WTC11 (cell line): ENCODE data around the gene MRC1. TPM values are rescaled to one million over a fixed set of nuclear protein-coding genes. Genes with fewer than 3 reads are reported as not detected.

Experiments used
- ATAC-seq: fragments of 200-7000 bp; cut with Tn5 transposase; 2 replicates; pipeline ENCODE4 v1.10.0; 2021; ENCODE audit warnings: mild to moderate bottlenecking, moderate library complexity
- CTCF ChIA-PET: fragments of 300-600 bp; sonication (Branson Sonifier 250); formaldehyde crosslinking; loops from one replicate; lab custom pipeline; 2021; ENCODE audit warnings: antibody characterized with exemption; lab: Charles Lee
- POLR2A ChIA-PET: fragments of 350-600 bp; sonication (Branson Sonifier 250); formaldehyde crosslinking; loops from one replicate; lab custom pipeline; 2021; ENCODE audit warnings: antibody characterized with exemption; lab: Charles Lee
- DNase-seq: peaks from one replicate; pipeline ENCODE4 v3.0.0; 2021; ENCODE audit warnings: low spot score
- H3K27ac Mint-ChIP-seq: 2 replicates; pipeline ENCODE4 v1.8.0; 2021; ENCODE audit warnings: mixed read lengths
- H3K27me3 Mint-ChIP-seq: 2 replicates; pipeline ENCODE4 v1.8.0; 2021; ENCODE audit warnings: low read depth, mild to moderate bottlenecking, moderate library complexity, mixed read lengths
- H3K36me3 Mint-ChIP-seq: 2 replicates; pipeline ENCODE4 v1.8.0; 2021; ENCODE audit warnings: mixed read lengths
- H3K4me1 Mint-ChIP-seq: 2 replicates; pipeline ENCODE4 v1.8.0; 2022; ENCODE audit warnings: mixed read lengths
- H3K4me3 Mint-ChIP-seq: 2 replicates; pipeline ENCODE4 v1.8.0; 2021; ENCODE audit warnings: mild to moderate bottlenecking, moderate library complexity, mixed read lengths
- H3K9me3 Mint-ChIP-seq: 2 replicates; pipeline ENCODE4 v1.8.0; 2021; ENCODE audit warnings: mixed read lengths
- CREB1 ChIP-seq: sonication (generic); formaldehyde crosslinking; IDR thresholded peaks from 2 replicates; pipeline ENCODE4 v1.8.0; 2023; ENCODE audit warnings: mild to moderate bottlenecking, missing genetic modification reagents
- ERG ChIP-seq: fragments of 250-450 bp; sonication (Bioruptor Pico); IDR thresholded peaks from 2 replicates; pipeline ENCODE4 v1.8.0; 2021; ENCODE audit warnings: mild to moderate bottlenecking
- ETV6 ChIP-seq: sonication (generic); formaldehyde crosslinking; IDR thresholded peaks from 2 replicates; pipeline ENCODE4 v1.8.1; 2022; ENCODE audit warnings: mild to moderate bottlenecking, missing genetic modification reagents
- FOXK1 ChIP-seq: sonication (generic); formaldehyde crosslinking; IDR thresholded peaks from 2 replicates; pipeline ENCODE4 v1.8.0; 2022; ENCODE audit warnings: mild to moderate bottlenecking, moderate library complexity, missing genetic modification reagents
- FOXP1 ChIP-seq: sonication (generic); formaldehyde crosslinking; IDR thresholded peaks from 2 replicates; pipeline ENCODE4 v1.8.0; 2022; ENCODE audit warnings: missing genetic modification reagents, mild to moderate bottlenecking, moderate library complexity, borderline replicate concordance
- HMGA2 ChIP-seq: fragments of 250-450 bp; sonication (Bioruptor Pico); IDR thresholded peaks from 2 replicates; pipeline ENCODE4 v1.4.0; 2021; ENCODE audit warnings: mild to moderate bottlenecking, moderate library complexity
- JAZF1 ChIP-seq: fragments of 250-450 bp; sonication (Bioruptor Pico); IDR thresholded peaks from 2 replicates; pipeline ENCODE4 v1.9.0; 2021; ENCODE audit warnings: moderate library complexity, mild to moderate bottlenecking, inconsistent platforms
- JUN ChIP-seq: sonication (generic); formaldehyde crosslinking; IDR thresholded peaks from 2 replicates; pipeline ENCODE4 v1.8.0; 2023; ENCODE audit warnings: mild to moderate bottlenecking, missing genetic modification reagents
- MYBL2 ChIP-seq: sonication (generic); formaldehyde crosslinking; IDR thresholded peaks from 2 replicates; pipeline ENCODE4 v1.8.1; 2023; ENCODE audit warnings: mild to moderate bottlenecking, moderate library complexity, missing genetic modification reagents
- NFATC4 ChIP-seq: fragments of 250-450 bp; sonication (Bioruptor Pico); IDR thresholded peaks from 2 replicates; pipeline ENCODE4 v1.9.0; 2021; ENCODE audit warnings: mild to moderate bottlenecking
- RELA ChIP-seq: sonication (generic); formaldehyde crosslinking; IDR thresholded peaks from 2 replicates; pipeline ENCODE4 v1.8.1; 2022; ENCODE audit warnings: missing genetic modification reagents, mild to moderate bottlenecking, borderline replicate concordance
- RORB ChIP-seq: fragments of 250-450 bp; sonication (Bioruptor Pico); IDR thresholded peaks from 2 replicates; pipeline ENCODE4 v1.9.0; 2021; ENCODE audit warnings: mild to moderate bottlenecking
- ZBTB21 ChIP-seq: sonication (generic); formaldehyde crosslinking; IDR thresholded peaks from 2 replicates; pipeline ENCODE4 v1.8.1; 2023; ENCODE audit warnings: mild to moderate bottlenecking, missing genetic modification reagents, borderline replicate concordance
- ZNF121 ChIP-seq: sonication (generic); formaldehyde crosslinking; IDR thresholded peaks from 2 replicates; pipeline ENCODE4 v1.8.0; 2023; ENCODE audit warnings: missing genetic modification reagents
- ZNF219 ChIP-seq: sonication (generic); formaldehyde crosslinking; IDR thresholded peaks from 2 replicates; pipeline ENCODE4 v1.8.0; 2023; ENCODE audit warnings: missing genetic modification reagents, mild to moderate bottlenecking, borderline replicate concordance
- ZNF281 ChIP-seq: sonication (generic); formaldehyde crosslinking; IDR thresholded peaks from 2 replicates; pipeline ENCODE4 v1.8.0; 2023; ENCODE audit warnings: mild to moderate bottlenecking, missing genetic modification reagents
- ZNF317 ChIP-seq: sonication (generic); formaldehyde crosslinking; IDR thresholded peaks from 2 replicates; pipeline ENCODE4 v1.8.1; 2023; ENCODE audit warnings: low read depth, mild to moderate bottlenecking, moderate library complexity, missing genetic modification reagents, borderline replicate concordance
- ZNF425 ChIP-seq: fragments of 250-450 bp; sonication (Bioruptor Pico); conservative IDR thresholded peaks from 2 replicates; pipeline ENCODE4 v1.9.0; 2021; ENCODE audit warnings: mild to moderate bottlenecking
- ZNF671 ChIP-seq: fragments of 250-450 bp; sonication (Bioruptor Pico); IDR thresholded peaks from 2 replicates; pipeline ENCODE4 v1.8.0; 2021; ENCODE audit warnings: mild to moderate bottlenecking
- total RNA-seq: library from RNA; stranded (reverse); gene quantifications from 3 replicates; pipeline ENCODE4 v1.2.3, GENCODE V29; 2021
- TF ChIP-seq, protein P1 (sequence below): fragments of 250-450 bp; sonication (Bioruptor Pico); IDR thresholded peaks from 2 replicates; pipeline ENCODE4 v1.9.0; 2021; ENCODE audit warnings: mild to moderate bottlenecking
- TF ChIP-seq, protein P2 (sequence below): sonication (generic); formaldehyde crosslinking; IDR thresholded peaks from 2 replicates; pipeline ENCODE4 v1.8.1; 2022; ENCODE audit warnings: low read depth, missing genetic modification reagents, borderline replicate concordance
- TF ChIP-seq, protein P3 (sequence below): sonication (generic); formaldehyde crosslinking; IDR thresholded peaks from 2 replicates; pipeline ENCODE4 v1.8.1; 2023; ENCODE audit warnings: mild to moderate bottlenecking, missing genetic modification reagents, moderate library complexity

Gene MRC1
- total RNA-seq, 1 experiment from 2014 or later = 0.33 TPM

DNA sequence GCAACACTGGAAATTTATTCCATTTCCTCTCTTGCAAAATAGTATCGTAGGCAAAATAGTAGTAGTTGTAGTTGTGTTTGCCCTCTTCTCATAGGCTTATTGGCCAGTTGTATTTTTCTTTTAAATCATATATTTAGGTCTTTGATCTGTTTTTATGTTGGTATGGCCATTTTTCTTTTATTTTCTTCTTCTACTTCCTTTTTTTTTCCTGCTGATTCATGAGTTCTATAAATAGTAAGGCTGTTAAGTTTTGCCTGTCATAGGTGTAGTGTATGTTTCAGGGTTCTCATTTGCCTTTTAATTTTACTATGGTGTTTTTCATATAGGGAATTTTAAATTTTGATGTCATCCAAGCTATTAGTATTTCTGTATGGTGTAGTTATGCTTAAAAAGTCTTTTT is 25.4 kb upstream of the MRC1 start:
- DNase-seq = no peak
- H3K4me3 Mint-ChIP-seq = no peak overlapping the region
- H3K4me1 Mint-ChIP-seq = peaks cover 5% of the 10 kb centered on the region
- H3K27ac Mint-ChIP-seq = no peak overlapping the region
- H3K27me3 Mint-ChIP-seq = no peaks in the 10 kb centered on the region; the same call in 1 of the 2 replicates
- ChIA-PET CTCF (no interaction called here), POLR2A (no interaction called here)
- H3K36me3 Mint-ChIP-seq = no peaks in the 10 kb centered on the region
- peaks cover 4% of the 10 kb centered on the region; the same call in 1 of the 2 replicates for H3K9me3 Mint-ChIP-seq
- no peak for ATAC-seq
- no peak for TF ChIP-seq ZNF317 (CRISPR knock-in tag)
- no peak for TF ChIP-seq ZNF121
- TF ChIP-seq, protein P1, sequence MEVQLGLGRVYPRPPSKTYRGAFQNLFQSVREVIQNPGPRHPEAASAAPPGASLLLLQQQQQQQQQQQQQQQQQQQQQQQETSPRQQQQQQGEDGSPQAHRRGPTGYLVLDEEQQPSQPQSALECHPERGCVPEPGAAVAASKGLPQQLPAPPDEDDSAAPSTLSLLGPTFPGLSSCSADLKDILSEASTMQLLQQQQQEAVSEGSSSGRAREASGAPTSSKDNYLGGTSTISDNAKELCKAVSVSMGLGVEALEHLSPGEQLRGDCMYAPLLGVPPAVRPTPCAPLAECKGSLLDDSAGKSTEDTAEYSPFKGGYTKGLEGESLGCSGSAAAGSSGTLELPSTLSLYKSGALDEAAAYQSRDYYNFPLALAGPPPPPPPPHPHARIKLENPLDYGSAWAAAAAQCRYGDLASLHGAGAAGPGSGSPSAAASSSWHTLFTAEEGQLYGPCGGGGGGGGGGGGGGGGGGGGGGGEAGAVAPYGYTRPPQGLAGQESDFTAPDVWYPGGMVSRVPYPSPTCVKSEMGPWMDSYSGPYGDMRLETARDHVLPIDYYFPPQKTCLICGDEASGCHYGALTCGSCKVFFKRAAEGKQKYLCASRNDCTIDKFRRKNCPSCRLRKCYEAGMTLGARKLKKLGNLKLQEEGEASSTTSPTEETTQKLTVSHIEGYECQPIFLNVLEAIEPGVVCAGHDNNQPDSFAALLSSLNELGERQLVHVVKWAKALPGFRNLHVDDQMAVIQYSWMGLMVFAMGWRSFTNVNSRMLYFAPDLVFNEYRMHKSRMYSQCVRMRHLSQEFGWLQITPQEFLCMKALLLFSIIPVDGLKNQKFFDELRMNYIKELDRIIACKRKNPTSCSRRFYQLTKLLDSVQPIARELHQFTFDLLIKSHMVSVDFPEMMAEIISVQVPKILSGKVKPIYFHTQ = no peak
- TF ChIP-seq MYBL2 (CRISPR knock-in tag) = no peak
- TF ChIP-seq CREB1 (CRISPR knock-in tag) = no peak
- TF ChIP-seq HMGA2 = no peak
- TF ChIP-seq, protein P2, sequence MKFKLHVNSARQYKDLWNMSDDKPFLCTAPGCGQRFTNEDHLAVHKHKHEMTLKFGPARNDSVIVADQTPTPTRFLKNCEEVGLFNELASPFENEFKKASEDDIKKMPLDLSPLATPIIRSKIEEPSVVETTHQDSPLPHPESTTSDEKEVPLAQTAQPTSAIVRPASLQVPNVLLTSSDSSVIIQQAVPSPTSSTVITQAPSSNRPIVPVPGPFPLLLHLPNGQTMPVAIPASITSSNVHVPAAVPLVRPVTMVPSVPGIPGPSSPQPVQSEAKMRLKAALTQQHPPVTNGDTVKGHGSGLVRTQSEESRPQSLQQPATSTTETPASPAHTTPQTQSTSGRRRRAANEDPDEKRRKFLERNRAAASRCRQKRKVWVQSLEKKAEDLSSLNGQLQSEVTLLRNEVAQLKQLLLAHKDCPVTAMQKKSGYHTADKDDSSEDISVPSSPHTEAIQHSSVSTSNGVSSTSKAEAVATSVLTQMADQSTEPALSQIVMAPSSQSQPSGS = no peak
- no peak for TF ChIP-seq FOXP1
- no peak for TF ChIP-seq JAZF1 (CRISPR knock-in tag)
- no peak for TF ChIP-seq ZNF281 (CRISPR knock-in tag)
- no peak for TF ChIP-seq ETV6

- H3K9me3 Mint-ChIP-seq = peaks cover 4% of the 10 kb centered on the region; the same call in 1 of the 2 replicates
- ATAC-seq = no peak
These were observed 24.5 kb upstream of the MRC1 start for GRCh38 chr10:17784688-17785087.

More at GRCh38 chr10:17784688-17785087, 24.5 kb upstream of the MRC1 start:
- CTCF ChIA-PET = interaction anchor here (0.6 to 1.8 kb wide), 3 partner anchors 16 to 173 kb away, joined by 3 to 5 read pairs (median 5); no protein-coding TSS in a partner anchor
- Mint-ChIP-seq H3K27ac (no peak overlapping the region), H3K36me3 (no peaks in the 10 kb centered on the region), H3K4me1 (peaks cover 5% of the 10 kb centered on the region), H3K27me3 (no peaks in the 10 kb centered on the region; the same call in 1 of the 2 replicates), H3K4me3 (no peak overlapping the region)
- TF ChIP-seq NFATC4 (CRISPR knock-in tag) (no peak), ZNF671 (CRISPR knock-in tag) (no peak), ZNF219 (CRISPR knock-in tag) (no peak), ERG (CRISPR knock-in tag) (no peak), HMGA2 (no peak), ZBTB21 (no peak), FOXK1 (CRISPR knock-in tag) (no peak), ZNF425 (no peak), RELA (no peak), JUN (no peak), RORB (CRISPR knock-in tag) (no peak)
- TF ChIP-seq, protein P3, sequence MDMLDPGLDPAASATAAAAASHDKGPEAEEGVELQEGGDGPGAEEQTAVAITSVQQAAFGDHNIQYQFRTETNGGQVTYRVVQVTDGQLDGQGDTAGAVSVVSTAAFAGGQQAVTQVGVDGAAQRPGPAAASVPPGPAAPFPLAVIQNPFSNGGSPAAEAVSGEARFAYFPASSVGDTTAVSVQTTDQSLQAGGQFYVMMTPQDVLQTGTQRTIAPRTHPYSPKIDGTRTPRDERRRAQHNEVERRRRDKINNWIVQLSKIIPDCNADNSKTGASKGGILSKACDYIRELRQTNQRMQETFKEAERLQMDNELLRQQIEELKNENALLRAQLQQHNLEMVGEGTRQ (CRISPR knock-in tag) = no peak
- POLR2A ChIA-PET = no interaction called here
- DNase-seq = no peak
